CD4-positive, alpha-beta T cell treated with Interleukin-6 for 4 hours (primary cell): Measurements from ENCODE around the gene PRICKLE1.
"Not testable (repeated sequence)": the region's sequence is repeated elsewhere in the genome, so short reads cannot be mapped to it uniquely, and the experiment has no call there.

Experiments
- DNase-seq: peaks from one replicate; pipeline ENCODE4 v3.0.0-alpha.2; 2020; ENCODE audit warnings: mixed read lengths

Gene PRICKLE1

GRCh38 chr12:42552822-42553221 lies 36.7 kb downstream of the PRICKLE1 start:
- DNase-seq: no peak

GRCh38 chr12:42550800-42551199 lies 38.7 kb downstream of the PRICKLE1 start:
- DNase-seq: no peak

GRCh38 chr12:42546709-42547108 lies 42.8 kb downstream of the PRICKLE1 start:
- no peak for DNase-seq

GRCh38 chr12:42541965-42542364 lies 47.6 kb downstream of the PRICKLE1 start:
- no peak for DNase-seq

GRCh38 chr12:42541308-42541707 lies 48.2 kb downstream of the PRICKLE1 start:
- not testable (repeated sequence) for DNase-seq

GRCh38 chr12:42539696-42540095 lies 49.9 kb downstream of the PRICKLE1 start:
- DNase-seq: no peak

- DNase-seq: no peak
Measured at GRCh38 chr12:42538203-42538602, 51.3 kb downstream of the PRICKLE1 start.

- DNase-seq: no peak
Measured at GRCh38 chr12:42534184-42534838, 55.2 kb downstream of the PRICKLE1 start.

- DNase-seq: no peak
Measured at GRCh38 chr12:42530284-42530683, 59.3 kb downstream of the PRICKLE1 start.

- DNase-seq: no peak
Measured at GRCh38 chr12:42525444-42525843, 64.1 kb downstream of the PRICKLE1 start.

GRCh38 chr12:42524716-42525115 lies 64.8 kb downstream of the PRICKLE1 start:
- DNase-seq: no peak

GRCh38 chr12:42516573-42516972 lies 73.0 kb downstream of the PRICKLE1 start:
- DNase-seq: no peak

GRCh38 chr12:42511656-42512055 lies 77.9 kb downstream of the PRICKLE1 start:
- no peak for DNase-seq

- DNase-seq: no peak
Measured at GRCh38 chr12:42510823-42511222, 78.7 kb downstream of the PRICKLE1 start.

GRCh38 chr12:42508913-42509460 lies 80.6 kb downstream of the PRICKLE1 start:
- no peak for DNase-seq

- no peak for DNase-seq
Measured at GRCh38 chr12:42507565-42507964, 82.0 kb downstream of the PRICKLE1 start.

- no peak for DNase-seq
Measured at GRCh38 chr12:42507081-42507480, 82.5 kb downstream of the PRICKLE1 start.

GRCh38 chr12:42504049-42504448 lies 85.5 kb downstream of the PRICKLE1 start:
- no peak for DNase-seq

GRCh38 chr12:42502682-42503081 lies 86.9 kb downstream of the PRICKLE1 start:
- no peak for DNase-seq

- no peak for DNase-seq
Measured at GRCh38 chr12:42498549-42499247, 90.8 kb downstream of the PRICKLE1 start.

GRCh38 chr12:42496886-42497285 lies 92.7 kb downstream of the PRICKLE1 start:
- DNase-seq: no peak

GRCh38 chr12:42495244-42495643 lies 94.3 kb downstream of the PRICKLE1 start:
- no peak for DNase-seq

GRCh38 chr12:42492267-42492666 lies 97.3 kb downstream of the PRICKLE1 start:
- DNase-seq: no peak

GRCh38 chr12:42490261-42490842 lies 99.2 kb downstream of the PRICKLE1 start:
- no peak for DNase-seq
